ENCODE data around the gene LCP1.

LCP1 gene

DNA sequence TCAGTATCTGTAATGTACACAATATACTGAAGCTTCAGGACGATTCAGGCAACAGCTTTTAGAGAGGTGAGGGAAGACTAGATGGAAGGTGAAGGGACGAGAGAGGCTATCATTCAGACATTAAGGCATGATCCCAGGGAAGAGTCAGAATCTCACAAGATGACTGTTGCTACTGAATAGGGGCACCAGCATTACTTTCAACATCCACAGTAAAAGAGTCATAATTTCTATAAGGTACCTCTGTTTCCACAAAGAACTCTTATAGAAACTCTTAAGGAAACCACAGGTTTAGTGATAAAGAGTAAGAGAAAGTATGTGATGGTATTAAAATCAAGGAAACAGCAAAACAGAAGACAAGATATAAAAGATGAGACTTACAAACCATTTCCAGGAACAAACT lies 23.0 kb downstream of the LCP1 start:
- TF ChIP-seq EZH2phosphoT487 (IDR thresholded peaks at IDR 0.05; ENCODE audit: borderline replicate concordance, low read length): no peak
- TF ChIP-seq, protein P1, sequence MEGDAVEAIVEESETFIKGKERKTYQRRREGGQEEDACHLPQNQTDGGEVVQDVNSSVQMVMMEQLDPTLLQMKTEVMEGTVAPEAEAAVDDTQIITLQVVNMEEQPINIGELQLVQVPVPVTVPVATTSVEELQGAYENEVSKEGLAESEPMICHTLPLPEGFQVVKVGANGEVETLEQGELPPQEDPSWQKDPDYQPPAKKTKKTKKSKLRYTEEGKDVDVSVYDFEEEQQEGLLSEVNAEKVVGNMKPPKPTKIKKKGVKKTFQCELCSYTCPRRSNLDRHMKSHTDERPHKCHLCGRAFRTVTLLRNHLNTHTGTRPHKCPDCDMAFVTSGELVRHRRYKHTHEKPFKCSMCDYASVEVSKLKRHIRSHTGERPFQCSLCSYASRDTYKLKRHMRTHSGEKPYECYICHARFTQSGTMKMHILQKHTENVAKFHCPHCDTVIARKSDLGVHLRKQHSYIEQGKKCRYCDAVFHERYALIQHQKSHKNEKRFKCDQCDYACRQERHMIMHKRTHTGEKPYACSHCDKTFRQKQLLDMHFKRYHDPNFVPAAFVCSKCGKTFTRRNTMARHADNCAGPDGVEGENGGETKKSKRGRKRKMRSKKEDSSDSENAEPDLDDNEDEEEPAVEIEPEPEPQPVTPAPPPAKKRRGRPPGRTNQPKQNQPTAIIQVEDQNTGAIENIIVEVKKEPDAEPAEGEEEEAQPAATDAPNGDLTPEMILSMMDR (IDR thresholded peaks at IDR 0.05; ENCODE audit: low read depth, low read length, poor library complexity, severe bottlenecking): no peak

DNA sequence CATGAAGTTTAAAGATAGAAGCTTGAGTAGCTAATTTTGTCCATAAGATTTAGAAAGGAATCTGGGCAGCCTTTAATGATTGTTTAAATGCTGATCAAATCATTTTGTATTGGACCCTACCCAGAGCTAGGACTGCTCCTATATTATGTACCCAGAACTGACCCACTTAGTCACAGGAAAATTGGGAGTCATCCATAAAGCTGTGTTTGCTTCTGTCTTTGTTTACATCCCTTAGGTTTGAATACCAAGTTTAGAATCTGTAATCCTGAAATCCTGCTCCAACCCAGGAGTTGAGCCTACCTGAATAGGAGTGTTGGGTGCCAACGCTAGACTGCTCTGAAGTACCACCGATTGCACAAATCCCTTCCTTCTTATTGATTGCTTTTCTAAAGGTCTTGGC lies 23.8 kb downstream of the LCP1 start:
- TF ChIP-seq, protein P1 (IDR thresholded peaks at IDR 0.05; ENCODE audit: low read depth, low read length, poor library complexity, severe bottlenecking): no peak
- no peak for TF ChIP-seq EZH2phosphoT487 (IDR thresholded peaks at IDR 0.05; ENCODE audit: borderline replicate concordance, low read length)
- Histone ChIP-seq H3K4me3 (ENCODE audit: low read length) (no peak overlapping the region), H3K27me3 (ENCODE audit: control insufficient read depth, low read length) (no peaks in the 10 kb centered on the region), H3K79me2 (ENCODE audit: control insufficient read depth, low read length) (peaks cover 62% of the 10 kb centered on the region), H3K4me1 (ENCODE audit: control insufficient read depth, low read length) (peaks cover 18% of the 10 kb centered on the region), H3K4me2 (ENCODE audit: low read length) (no peak overlapping the region), H3K9me2 (replicated peaks; ENCODE audit: control insufficient read depth, low read length) (no peaks in the 10 kb centered on the region), H3K27ac (ENCODE audit: low read depth, low read length) (no peak overlapping the region), H3F3A (ENCODE audit: control insufficient read depth, insufficient read depth) (peaks cover 14% of the 10 kb centered on the region), H3K36me3 (ENCODE audit: control insufficient read depth, low read length) (peaks cover 74% of the 10 kb centered on the region), H3K9me3 (ENCODE audit: control insufficient read depth, insufficient read depth, low read length) (no peaks in the 10 kb centered on the region), H4K20me1 (ENCODE audit: control insufficient read depth, insufficient read depth, low read depth, low read length) (peaks cover 33% of the 10 kb centered on the region)

More for the DNA sequence above, 23.0 kb downstream of the LCP1 start:
- Histone ChIP-seq H4K20me1 (ENCODE audit: control insufficient read depth, insufficient read depth, low read depth, low read length) (peaks cover 37% of the 10 kb centered on the region), H3K4me3 (ENCODE audit: low read length) (no peak overlapping the region), H3K4me1 (ENCODE audit: control insufficient read depth, low read length) (peaks cover 22% of the 10 kb centered on the region), H3F3A (ENCODE audit: control insufficient read depth, insufficient read depth) (peaks cover 19% of the 10 kb centered on the region), H3K36me3 (ENCODE audit: control insufficient read depth, low read length) (peaks cover 71% of the 10 kb centered on the region), H3K9me2 (replicated peaks; ENCODE audit: control insufficient read depth, low read length) (no peaks in the 10 kb centered on the region), H3K27ac (ENCODE audit: low read depth, low read length) (no peak overlapping the region), H3K79me2 (ENCODE audit: control insufficient read depth, low read length) (peaks cover 69% of the 10 kb centered on the region), H3K9me3 (ENCODE audit: control insufficient read depth, insufficient read depth, low read length) (no peaks in the 10 kb centered on the region), H3K4me2 (ENCODE audit: low read length) (no peak overlapping the region), H3K27me3 (ENCODE audit: control insufficient read depth, low read length) (no peaks in the 10 kb centered on the region)

GRCh38 chr13:46154136-46154801 lies 27.7 kb downstream of the LCP1 start:
- Histone ChIP-seq H3F3A (ENCODE audit: control insufficient read depth, insufficient read depth) (no peaks in the 10 kb centered on the region), H3K4me1 (ENCODE audit: control insufficient read depth, low read length) (no peaks in the 10 kb centered on the region), H3K9me2 (replicated peaks; ENCODE audit: control insufficient read depth, low read length) (no peaks in the 10 kb centered on the region), H3K79me2 (ENCODE audit: control insufficient read depth, low read length) (peaks cover 27% of the 10 kb centered on the region), H3K27ac (ENCODE audit: low read depth, low read length) (no peak overlapping the region), H3K9me3 (ENCODE audit: control insufficient read depth, insufficient read depth, low read length) (no peaks in the 10 kb centered on the region), H3K36me3 (ENCODE audit: control insufficient read depth, low read length) (peaks cover 96% of the 10 kb centered on the region), H3K27me3 (ENCODE audit: control insufficient read depth, low read length) (no peaks in the 10 kb centered on the region), H4K20me1 (ENCODE audit: control insufficient read depth, insufficient read depth, low read depth, low read length) (peaks cover 19% of the 10 kb centered on the region), H3K4me3 (ENCODE audit: low read length) (no peak overlapping the region), H3K4me2 (ENCODE audit: low read length) (no peak overlapping the region)
- TF ChIP-seq, protein P1 (IDR thresholded peaks at IDR 0.05; ENCODE audit: low read depth, low read length, poor library complexity, severe bottlenecking): no peak
- TF ChIP-seq EZH2phosphoT487 (IDR thresholded peaks at IDR 0.05; ENCODE audit: borderline replicate concordance, low read length): no peak

All from DOHH2 (cell line).